B cell (primary cell): Measurements from ENCODE around the gene ARHGAP33. TPM values are rescaled to one million over a fixed set of nuclear protein-coding genes. Genes with fewer than 3 reads are reported as not detected.

Experiments
- ATAC-seq: fragments of 200-7000 bp; cut with Tn5 transposase; one replicate; pipeline ENCODE4 v1.10.0; 2021; ENCODE audit warnings: low read depth, mild to moderate bottlenecking, moderate number of reproducible peaks, moderate library complexity
- CTCF ChIA-PET: fragments of 350-600 bp; sonication (Branson Sonifier 250); formaldehyde crosslinking; loops from one replicate; lab custom pipeline; 2021; ENCODE audit warnings: antibody characterized with exemption, inconsistent platforms; lab: Charles Lee
- POLR2A ChIA-PET: fragments of 350-600 bp; sonication (Branson Sonifier 250); formaldehyde crosslinking; loops from one replicate; lab custom pipeline; 2021; ENCODE audit warnings: antibody characterized with exemption; lab: Charles Lee
- DNase-seq: peaks from one replicate; pipeline ENCODE4 v3.0.0; 2013
- H2AFZ ChIP-seq: 2 replicates; pipeline ENCODE4 v1.6.1; 2012; ENCODE audit warnings: mild to moderate bottlenecking, low read depth, low read length; ENCODE audit not compliant: insufficient read depth, poor library complexity, severe bottlenecking
- H3K27ac ChIP-seq, 2 donors: 1 replicate in 1 of 2; 2 replicates in 1 of 2; pipeline ENCODE4 v1.5.1; 2012 to 2013; ENCODE audit warnings: low read length in 2 of 2, mild to moderate bottlenecking in 2 of 2, moderate library complexity in 1 of 2
- H3K27me3 ChIP-seq, 4 experiments: fragments of 200-600 bp in 1 of 4; sonication (generic) in 1 of 4; replicated peaks in 1 of 4; 1 replicate in 2 of 4; 2 replicates in 2 of 4; pipeline versions ENCODE4 v1.6.1 to v1.7.0; 2013 to 2016; ENCODE audit warnings: low read length in 3 of 4, mild to moderate bottlenecking in 2 of 4, mixed read lengths in 1 of 4, moderate library complexity in 1 of 4; ENCODE audit not compliant: insufficient read depth in 4 of 4, control insufficient read depth in 3 of 4; ENCODE audit errors: control extremely low read depth in 1 of 4
- H3K36me3 ChIP-seq, 2 experiments: replicated peaks in 1 of 2; 1 replicate in 1 of 2; 2 replicates in 1 of 2; pipeline versions ENCODE4 v1.6.1 to v1.7.1; 2013; ENCODE audit warnings: low read length in 1 of 2; ENCODE audit not compliant: insufficient read depth in 2 of 2, control insufficient read depth in 1 of 2; ENCODE audit errors: control extremely low read depth in 1 of 2, extremely low read depth in 1 of 2
- H3K4me1 ChIP-seq, 2 donors: fragments of 200-600 bp in 1 of 2; sonication (generic) in 1 of 2; 1 replicate in 1 of 2; 2 replicates in 1 of 2; pipeline versions ENCODE4 v1.5.1 to v1.6.1; 2013 to 2017; ENCODE audit warnings: low read length in 2 of 2; ENCODE audit not compliant: control insufficient read depth in 2 of 2, insufficient read depth in 2 of 2
- H3K4me2 ChIP-seq: replicated peaks from 2 replicates; pipeline ENCODE3; 2012; ENCODE audit warnings: mild to moderate bottlenecking, low read depth, low read length; ENCODE audit not compliant: poor library complexity, severe bottlenecking
- H3K4me3 ChIP-seq, 5 experiments: fragments of 200-600 bp in 1 of 5; sonication (generic) in 1 of 5; 1 replicate in 3 of 5; 2 replicates in 2 of 5; pipeline versions ENCODE4 v1.5.1 to v1.7.0; 2011 to 2016; ENCODE audit warnings: low read length in 4 of 5, mild to moderate bottlenecking in 4 of 5, low read depth in 2 of 5, control low read depth in 1 of 5, moderate library complexity in 1 of 5; ENCODE audit not compliant: insufficient read depth in 1 of 5; ENCODE audit errors: control extremely low read depth in 1 of 5, extremely low read depth in 1 of 5
- H3K79me2 ChIP-seq: fragments of 200-600 bp; sonication (generic); one replicate; pipeline ENCODE4 v1.6.0; 2016; ENCODE audit warnings: low read length; ENCODE audit not compliant: control insufficient read depth, insufficient read depth
- H3K9ac ChIP-seq: fragments of 200-600 bp; sonication (generic); 2 replicates; pipeline ENCODE4 v1.6.1; 2017; ENCODE audit warnings: mild to moderate bottlenecking, low read length, moderate library complexity
- H3K9me3 ChIP-seq, 3 donors: one replicate each; pipeline versions ENCODE4 v1.6.1 to v1.7.1; 2013; ENCODE audit warnings: low read length in 2 of 3; ENCODE audit not compliant: control insufficient read depth in 2 of 3, insufficient read depth in 1 of 3; ENCODE audit errors: control extremely low read depth in 1 of 3
- H4K20me1 ChIP-seq: 2 replicates; pipeline ENCODE4 v1.6.0; 2012; ENCODE audit warnings: mild to moderate bottlenecking, low read length; ENCODE audit not compliant: insufficient read depth, control insufficient read depth, poor library complexity, severe bottlenecking
- H3K27ac Mint-ChIP-seq: one replicate; pipeline ENCODE4 v1.8.0; 2021; ENCODE audit warnings: mixed read lengths
- H3K27me3 Mint-ChIP-seq: one replicate; pipeline ENCODE4 v1.8.0; 2021; ENCODE audit warnings: mixed read lengths
- H3K4me1 Mint-ChIP-seq: one replicate; pipeline ENCODE4 v1.8.0; 2021; ENCODE audit warnings: mixed read lengths
- H3K4me3 Mint-ChIP-seq: one replicate; pipeline ENCODE4 v1.8.0; 2021; ENCODE audit warnings: mixed read lengths
- H3K9me3 Mint-ChIP-seq: one replicate; pipeline ENCODE4 v1.8.0; 2022; ENCODE audit warnings: mixed read lengths; ENCODE audit not compliant: insufficient read depth
- EZH2 ChIP-seq: IDR thresholded peaks from 2 replicates; pipeline ENCODE4 v1.6.1; 2012; ENCODE audit warnings: borderline replicate concordance, low read depth, mild to moderate bottlenecking, moderate library complexity, low read length; ENCODE audit not compliant: insufficient read depth, poor library complexity, severe bottlenecking
- WGBS: methylation state at CpG from one replicate; pipeline ENCODE4 v1.1.5; 2013; ENCODE audit warnings: missing lambda C conversion rate; ENCODE audit not compliant: insufficient coverage; 5-methylcytosine and 5-hydroxymethylcytosine counted together
- intact Hi-C: fragments of 100-400 bp; cut with micrococcal nuclease; formaldehyde crosslinking; loops from one replicate; pipeline ENCODE4 v1.10.0; 2022
- polyA plus RNA-seq: library from polyadenylated mRNA; depleted of rRNA; stranded (reverse); fragments of >200 nt; gene quantifications from 2 replicates; pipeline ENCODE4 v1.2.3, GENCODE V29; 2012
- total RNA-seq, 2 donors: library from RNA; stranded (reverse); fragments of 120-200 nt in 1 of 2; gene quantifications; 1 replicate in 1 of 2; 2 replicates in 1 of 2; pipeline versions ENCODE4 v1.2.3 to v1.2.4, GENCODE V29; 2013 to 2022
- TF ChIP-seq, protein P1 (sequence below): fragments of 200-600 bp; IDR thresholded peaks from one replicate; pipeline ENCODE4 v1.8.0; 2022; ENCODE audit warnings: antibody characterized with exemption, mild to moderate bottlenecking

Gene ARHGAP33
- total and polyA plus RNA-seq, 2 donors (not counting 1 experiment from before 2014, with no cell fraction given), result 18.2 to 27.8 TPM

DNA sequence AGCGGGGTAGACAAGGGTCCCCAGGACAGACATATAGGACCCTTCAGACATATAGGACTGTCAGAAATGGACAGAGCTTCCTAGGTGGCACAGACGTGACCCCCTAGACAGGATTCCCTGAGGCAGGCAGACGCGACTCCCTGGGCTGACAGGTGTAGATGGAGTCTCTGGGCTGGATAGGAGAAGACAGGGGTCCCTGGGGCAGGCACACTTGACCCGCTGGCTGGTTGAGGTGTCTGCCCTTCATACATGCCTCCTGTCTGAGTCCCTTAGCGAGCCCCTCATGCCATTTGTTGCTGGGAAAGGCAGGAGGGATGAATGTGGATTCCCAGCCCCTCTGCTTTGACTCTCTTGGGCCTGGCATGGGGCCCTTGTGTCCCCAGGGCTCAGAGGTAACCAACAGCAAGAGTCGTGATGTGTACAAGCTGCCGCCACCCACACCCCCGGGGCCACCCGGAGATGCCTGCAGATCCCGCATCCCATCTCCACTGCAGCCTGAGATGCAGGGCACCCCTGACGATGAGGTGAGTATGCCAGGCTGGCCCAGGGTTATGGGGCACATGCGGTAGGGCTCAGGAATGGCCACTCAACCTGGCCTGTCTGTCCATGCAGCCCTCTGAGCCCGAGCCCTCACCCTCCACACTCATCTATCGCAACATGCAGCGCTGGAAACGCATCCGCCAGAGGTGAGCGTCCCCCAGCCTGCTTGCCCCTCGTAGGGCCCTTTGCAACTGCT, 21.6 kb upstream of the ARHGAP33 start:
- Histone ChIP-seq H3K27ac (no peak overlapping the region), H3K4me2 (no peak overlapping the region), H3K4me3 (no peak overlapping the region), H3K36me3 (peaks cover 0 to 20% of the 10 kb centered on the region in 2 experiments), H3K4me1 (peaks cover 31 to 36% of the 10 kb centered on the region in 2 donors), H3K27me3 (peaks cover 0 to 26% (median 10%) of the 10 kb centered on the region in 4 experiments), H3K9me3 (peaks cover 0 to 10% (median 0%) of the 10 kb centered on the region in 3 donors), H3K79me2 (peaks cover 25% of the 10 kb centered on the region), H3K9ac (no peak overlapping the region), H2AFZ (no peak overlapping the region), H4K20me1 (peaks cover 4% of the 10 kb centered on the region)
- CTCF ChIA-PET, result interaction anchor here (1.0 kb wide), 1 partner anchor 59 kb away, joined by 3 read pairs; no protein-coding TSS in a partner anchor
- H3K27ac Mint-ChIP-seq, result no peak overlapping the region
- H3K9me3 Mint-ChIP-seq, result no peaks in the 10 kb centered on the region
- peaks cover 38% of the 10 kb centered on the region for H3K4me1 Mint-ChIP-seq
- TF ChIP-seq, protein P1, sequence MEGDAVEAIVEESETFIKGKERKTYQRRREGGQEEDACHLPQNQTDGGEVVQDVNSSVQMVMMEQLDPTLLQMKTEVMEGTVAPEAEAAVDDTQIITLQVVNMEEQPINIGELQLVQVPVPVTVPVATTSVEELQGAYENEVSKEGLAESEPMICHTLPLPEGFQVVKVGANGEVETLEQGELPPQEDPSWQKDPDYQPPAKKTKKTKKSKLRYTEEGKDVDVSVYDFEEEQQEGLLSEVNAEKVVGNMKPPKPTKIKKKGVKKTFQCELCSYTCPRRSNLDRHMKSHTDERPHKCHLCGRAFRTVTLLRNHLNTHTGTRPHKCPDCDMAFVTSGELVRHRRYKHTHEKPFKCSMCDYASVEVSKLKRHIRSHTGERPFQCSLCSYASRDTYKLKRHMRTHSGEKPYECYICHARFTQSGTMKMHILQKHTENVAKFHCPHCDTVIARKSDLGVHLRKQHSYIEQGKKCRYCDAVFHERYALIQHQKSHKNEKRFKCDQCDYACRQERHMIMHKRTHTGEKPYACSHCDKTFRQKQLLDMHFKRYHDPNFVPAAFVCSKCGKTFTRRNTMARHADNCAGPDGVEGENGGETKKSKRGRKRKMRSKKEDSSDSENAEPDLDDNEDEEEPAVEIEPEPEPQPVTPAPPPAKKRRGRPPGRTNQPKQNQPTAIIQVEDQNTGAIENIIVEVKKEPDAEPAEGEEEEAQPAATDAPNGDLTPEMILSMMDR, result no peak
- TF ChIP-seq EZH2, result no peak
- no peak overlapping the region for H3K4me3 Mint-ChIP-seq
- POLR2A ChIA-PET, result interaction anchor here (0.6 kb wide), 1 partner anchor 591 kb away, joined by 4 read pairs; no protein-coding TSS in a partner anchor
- intact Hi-C loops, result no loop called here
- ATAC-seq (no peak), DNase-seq (no peak)
- H3K27me3 Mint-ChIP-seq, result peaks cover 17% of the 10 kb centered on the region
- 95% methylated on average over 19 of the region's 20 CpGs for WGBS
